ENCODE data around the gene SCGB1A1. TPM values are rescaled to one million over a fixed set of nuclear protein-coding genes. Genes with fewer than 3 reads are reported as not detected.

SCGB1A1 gene
- polyA plus RNA-seq, 3 donors: not detected

DNA sequence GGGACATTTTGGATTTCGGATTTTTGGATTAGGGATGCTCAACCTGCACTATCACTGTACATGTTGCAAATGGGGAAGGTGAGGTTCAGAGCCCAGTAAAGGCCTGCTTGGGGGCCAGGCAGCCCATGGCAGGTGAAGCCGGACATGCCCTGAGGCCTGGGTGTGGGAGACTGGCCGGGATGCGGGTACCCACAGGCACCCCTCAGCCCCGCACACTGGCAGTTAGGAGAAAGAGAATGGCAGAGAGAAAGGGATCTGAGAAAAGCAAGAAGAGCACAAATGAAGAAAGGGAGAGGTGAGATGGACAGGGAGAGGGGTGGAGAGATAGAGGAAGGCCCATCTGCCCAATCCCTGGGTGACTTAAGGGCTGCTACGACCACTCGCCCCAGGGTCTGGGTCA, 52.8 kb downstream of the SCGB1A1 start:
- Histone ChIP-seq H4K20me1 (ENCODE audit: insufficient read depth, low read length) (no peaks in the 10 kb centered on the region), H3K79me2 (ENCODE audit: insufficient read depth, low read length) (no peaks in the 10 kb centered on the region), H2AFZ (ENCODE audit: insufficient read depth, low read depth, low read length, poor library complexity, severe bottlenecking) (no peak overlapping the region), H3K27ac (ENCODE audit: low read depth in 1 of 2, low read length in 2 of 2) (no peak overlapping the region), H3K36me3 (replicated peaks in 1 of 2; ENCODE audit: control insufficient read depth in 1 of 2, insufficient read depth in 2 of 2, low read length in 2 of 2) (no peaks in the 10 kb centered on the region), H3K27me3 (ENCODE audit: control insufficient read depth in 2 of 2, insufficient read depth in 2 of 2, low read length in 2 of 2) (no peaks in the 10 kb centered on the region), H3K9me3 (replicated peaks in 1 of 2; ENCODE audit: control insufficient read depth in 1 of 2, insufficient read depth in 1 of 2, low read length in 2 of 2) (no peaks in the 10 kb centered on the region), H3K4me3 (replicated peaks in 1 of 3; ENCODE audit: low read depth in 2 of 3, low read length in 3 of 3) (no peak overlapping the region), H3K4me2 (replicated peaks; ENCODE audit: extremely low read depth, low read length, poor library complexity, severe bottlenecking) (no peak overlapping the region), H3K4me1 (ENCODE audit: control insufficient read depth in 1 of 2, insufficient read depth in 2 of 2, low read length in 2 of 2) (peaks cover 5 to 7% of the 10 kb centered on the region in 2 donors), H3K9ac (ENCODE audit: insufficient read depth, low read length, poor library complexity, severe bottlenecking) (no peak overlapping the region)
- peaks cover 9% of the 10 kb centered on the region for H3K4me1 Mint-ChIP-seq
- WGBS (ENCODE audit: insufficient coverage): over 99% methylated on average over 7 of the region's 7 CpGs
- DNase-seq: no peak
- no peak overlapping the region for H3K4me3 Mint-ChIP-seq
- TF ChIP-seq, protein P1, sequence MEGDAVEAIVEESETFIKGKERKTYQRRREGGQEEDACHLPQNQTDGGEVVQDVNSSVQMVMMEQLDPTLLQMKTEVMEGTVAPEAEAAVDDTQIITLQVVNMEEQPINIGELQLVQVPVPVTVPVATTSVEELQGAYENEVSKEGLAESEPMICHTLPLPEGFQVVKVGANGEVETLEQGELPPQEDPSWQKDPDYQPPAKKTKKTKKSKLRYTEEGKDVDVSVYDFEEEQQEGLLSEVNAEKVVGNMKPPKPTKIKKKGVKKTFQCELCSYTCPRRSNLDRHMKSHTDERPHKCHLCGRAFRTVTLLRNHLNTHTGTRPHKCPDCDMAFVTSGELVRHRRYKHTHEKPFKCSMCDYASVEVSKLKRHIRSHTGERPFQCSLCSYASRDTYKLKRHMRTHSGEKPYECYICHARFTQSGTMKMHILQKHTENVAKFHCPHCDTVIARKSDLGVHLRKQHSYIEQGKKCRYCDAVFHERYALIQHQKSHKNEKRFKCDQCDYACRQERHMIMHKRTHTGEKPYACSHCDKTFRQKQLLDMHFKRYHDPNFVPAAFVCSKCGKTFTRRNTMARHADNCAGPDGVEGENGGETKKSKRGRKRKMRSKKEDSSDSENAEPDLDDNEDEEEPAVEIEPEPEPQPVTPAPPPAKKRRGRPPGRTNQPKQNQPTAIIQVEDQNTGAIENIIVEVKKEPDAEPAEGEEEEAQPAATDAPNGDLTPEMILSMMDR (IDR thresholded peaks at IDR 0.05): no peak
- no peaks in the 10 kb centered on the region for H3K36me3 Mint-ChIP-seq
- intact Hi-C loops (cut with micrococcal nuclease): no loop called here
- H3K27me3 Mint-ChIP-seq (ENCODE audit: low read depth in 3 of 3): no peaks in the 10 kb centered on the region
- H3K27ac Mint-ChIP-seq: peak overlapping the region in 1 of 7 donors; percentile 23
- no peaks in the 10 kb centered on the region for H3K9me3 Mint-ChIP-seq

DNA sequence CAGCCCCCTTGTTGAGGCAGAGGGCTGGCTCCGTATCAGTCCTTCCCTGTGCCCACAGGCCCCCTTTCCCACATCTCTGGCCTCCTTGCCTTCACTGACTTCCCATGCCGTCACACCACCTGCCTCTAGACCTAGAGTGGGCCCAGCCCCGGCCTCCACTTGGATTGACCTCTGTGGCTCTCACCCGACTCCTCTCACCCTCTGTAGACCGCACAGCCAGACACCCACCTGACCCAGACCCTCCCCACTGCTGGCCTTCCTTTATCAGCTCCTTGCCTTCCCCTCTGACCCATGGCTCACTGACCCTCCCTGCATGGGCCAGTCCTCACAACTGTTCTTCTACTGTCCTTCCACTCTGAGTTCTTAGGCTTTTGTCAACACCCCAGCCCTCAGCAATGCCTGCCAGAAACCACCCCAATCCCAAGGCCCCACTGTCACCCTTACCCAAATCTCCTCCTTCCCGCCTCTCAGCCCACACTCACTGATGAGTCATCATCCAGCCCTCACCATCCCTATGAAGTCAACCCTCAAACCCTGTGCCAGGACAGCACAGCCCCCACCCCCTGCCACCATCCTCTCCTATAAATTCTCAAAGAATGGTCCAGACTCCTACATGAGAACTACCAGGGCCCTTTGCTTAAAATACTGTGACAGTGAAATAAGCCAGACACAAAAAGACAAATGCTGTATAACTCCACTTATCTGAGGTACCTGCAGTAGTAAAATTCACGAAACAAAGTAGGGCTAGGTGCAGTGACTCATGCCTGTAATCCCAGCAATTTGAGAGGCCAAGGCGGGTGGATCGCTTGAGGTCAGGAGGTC, 53.4 kb downstream of the SCGB1A1 start:
- Histone ChIP-seq H3K4me2 (replicated peaks; ENCODE audit: extremely low read depth, low read length, poor library complexity, severe bottlenecking) (no peak overlapping the region), H3K9me3 (replicated peaks in 1 of 2; ENCODE audit: control insufficient read depth in 1 of 2, insufficient read depth in 1 of 2, low read length in 2 of 2) (no peaks in the 10 kb centered on the region), H3K36me3 (replicated peaks in 1 of 2; ENCODE audit: control insufficient read depth in 1 of 2, insufficient read depth in 2 of 2, low read length in 2 of 2) (no peaks in the 10 kb centered on the region), H3K4me1 (ENCODE audit: control insufficient read depth in 1 of 2, insufficient read depth in 2 of 2, low read length in 2 of 2) (peaks cover 5 to 7% of the 10 kb centered on the region in 2 donors), H3K79me2 (ENCODE audit: insufficient read depth, low read length) (no peaks in the 10 kb centered on the region), H3K27me3 (ENCODE audit: control insufficient read depth in 2 of 2, insufficient read depth in 2 of 2, low read length in 2 of 2) (no peaks in the 10 kb centered on the region), H4K20me1 (ENCODE audit: insufficient read depth, low read length) (no peaks in the 10 kb centered on the region), H2AFZ (ENCODE audit: insufficient read depth, low read depth, low read length, poor library complexity, severe bottlenecking) (no peak overlapping the region), H3K4me3 (replicated peaks in 1 of 3; ENCODE audit: low read depth in 2 of 3, low read length in 3 of 3) (no peak overlapping the region), H3K9ac (ENCODE audit: insufficient read depth, low read length, poor library complexity, severe bottlenecking) (no peak overlapping the region), H3K27ac (ENCODE audit: low read depth in 1 of 2, low read length in 2 of 2) (no peak overlapping the region)
- no peaks in the 10 kb centered on the region for H3K27me3 Mint-ChIP-seq (ENCODE audit: low read depth in 3 of 3)
- peak overlapping the region in 1 of 7 donors; percentile 70 for H3K27ac Mint-ChIP-seq
- no peak overlapping the region for H3K4me3 Mint-ChIP-seq
- H3K36me3 Mint-ChIP-seq: peaks cover 0 to 2% of the 10 kb centered on the region in 2 donors
- peak in 1 of 3 donors; percentile 24 for DNase-seq
- no peaks in the 10 kb centered on the region for H3K9me3 Mint-ChIP-seq
- WGBS (ENCODE audit: insufficient coverage): 87% methylated on average over 9 of the region's 9 CpGs
- intact Hi-C loops (cut with micrococcal nuclease): no loop called here
- TF ChIP-seq, protein P1 (IDR thresholded peaks at IDR 0.05): no peak
- peaks cover 9% of the 10 kb centered on the region for H3K4me1 Mint-ChIP-seq

Other genes starting within 250 kb of the SCGB1A1 start
- gene SCGB1D1, start 228.8 kb upstream of the SCGB1A1 start, polyA plus RNA-seq: not detected
- not detected for gene SCGB2A1, start 210.4 kb upstream of the SCGB1A1 start, polyA plus RNA-seq
- not detected for gene SCGB1D2, start 176.8 kb upstream of the SCGB1A1 start, polyA plus RNA-seq
- not detected for gene SCGB2A2, start 148.9 kb upstream of the SCGB1A1 start, polyA plus RNA-seq
- not detected for gene SCGB1D4, start 120.0 kb upstream of the SCGB1A1 start, polyA plus RNA-seq
- gene ASRGL1, start 81.6 kb upstream of the SCGB1A1 start, polyA plus RNA-seq: 10 to 100 TPM; 22.3 to 57.8 (median 50.6) TPM
- 100 to 1,000 TPM in 2 of 3 donors, 10 to 100 TPM in 1; 80.0 to 201 (median 103) TPM for gene AHNAK, start 127.8 kb downstream of the SCGB1A1 start, polyA plus RNA-seq
- gene EEF1G, start 154.9 kb downstream of the SCGB1A1 start, polyA plus RNA-seq: 100 to 1,000 TPM; 490 to 603 (median 491) TPM
- 10 to 100 TPM in 1 of 3 donors, 1 to 10 TPM in 2; 1.8 to 16.3 (median 2.1) TPM for gene TUT1, start 172.5 kb downstream of the SCGB1A1 start, polyA plus RNA-seq
- 10 to 100 TPM; 14.0 to 38.6 (median 17.6) TPM for gene MTA2, start 182.8 kb downstream of the SCGB1A1 start, polyA plus RNA-seq
- 100 to 1,000 TPM in 1 of 3 donors, 10 to 100 TPM in 1, 1 to 10 TPM in 1; 7.2 to 131 (median 10.6) TPM for gene EML3, start 193.7 kb downstream of the SCGB1A1 start, polyA plus RNA-seq
- 1 to 10 TPM in 1 of 3 donors, under 1 TPM in 2; 0.51 to 1.4 (median 0.75) TPM for gene ROM1, start 194.2 kb downstream of the SCGB1A1 start, polyA plus RNA-seq
- gene B3GAT3, start 203.0 kb downstream of the SCGB1A1 start, polyA plus RNA-seq: 10 to 100 TPM; 18.5 to 44.9 (median 19.0) TPM
- gene GANAB, start 227.6 kb downstream of the SCGB1A1 start, polyA plus RNA-seq: 100 to 1,000 TPM in 2 of 3 donors, 10 to 100 TPM in 1; 99.7 to 116 (median 109) TPM
- 10 to 100 TPM in 1 of 3 donors, 1 to 10 TPM in 2; 4.2 to 16.0 (median 9.9) TPM for gene INTS5, start 234.3 kb downstream of the SCGB1A1 start, polyA plus RNA-seq
- 10 to 100 TPM; 25.9 to 78.2 (median 74.6) TPM for gene C11orf98, start 246.2 kb downstream of the SCGB1A1 start, polyA plus RNA-seq
- 1 to 10 TPM in 2 of 3 donors, under 1 TPM in 1; 0.73 to 4.9 (median 1.4) TPM for gene CSKMT, start 246.3 kb downstream of the SCGB1A1 start, polyA plus RNA-seq